DMS79 (cell line): Measurements from ENCODE around the gene KRT79.

Experiments used
- DNase-seq: peaks from one replicate; lab custom pipeline; 2025; lab: John Stamatoyannopoulos, UW

KRT79 gene

DNA sequence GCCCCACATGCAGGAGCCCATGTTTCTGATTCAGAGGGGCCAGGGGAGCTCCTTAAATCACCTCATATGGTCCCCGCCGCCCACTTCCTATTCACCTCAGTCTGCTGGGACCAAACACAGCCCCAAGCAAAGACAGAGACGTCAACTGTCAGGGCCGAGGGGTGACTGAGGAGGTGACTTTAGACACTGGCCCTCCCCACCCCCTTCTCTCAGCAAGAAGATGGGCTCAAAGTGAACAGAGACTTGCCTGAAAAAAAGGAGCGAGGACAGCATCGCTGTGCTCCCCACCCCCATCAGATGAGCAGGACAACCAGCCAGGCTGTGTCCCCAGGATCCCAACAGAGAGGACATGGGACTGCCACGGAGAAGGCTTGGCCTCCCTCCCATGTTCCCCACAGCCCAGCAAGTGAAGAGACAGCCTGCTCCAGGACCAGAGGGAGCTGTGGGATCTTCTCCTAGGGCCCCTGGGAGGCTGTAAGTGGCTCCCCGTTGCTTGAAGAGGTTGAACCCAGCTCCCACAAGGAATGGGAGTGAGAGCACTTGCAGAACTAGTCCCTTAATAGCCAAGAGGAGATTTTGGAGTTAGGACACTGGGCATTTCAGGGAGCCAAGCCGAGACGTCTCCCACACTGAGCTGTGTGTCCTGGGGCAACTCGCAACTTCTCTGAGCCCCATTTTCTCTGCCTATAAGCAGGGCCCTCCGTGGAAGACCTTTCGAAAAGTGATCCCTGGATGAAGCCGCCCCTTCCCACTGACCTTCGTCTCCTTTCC is 1.3 kb upstream of the KRT79 start:
- no peak for DNase-seq

DNA sequence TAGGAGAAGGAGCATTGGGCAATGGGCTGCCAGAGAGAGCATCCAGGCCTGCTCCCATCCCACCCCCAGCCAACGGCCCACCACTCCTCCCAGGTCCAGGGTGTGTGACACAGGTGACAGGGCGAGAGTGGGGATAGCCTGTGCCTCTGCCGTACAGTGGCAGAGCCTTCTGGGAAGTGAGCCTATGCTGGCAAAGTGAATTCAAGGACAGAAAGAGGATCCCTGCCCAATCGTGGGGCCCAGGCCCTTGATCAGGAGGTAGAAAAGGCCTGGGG is 553 bp upstream of the KRT79 start:
- DNase-seq, result no peak

DNA sequence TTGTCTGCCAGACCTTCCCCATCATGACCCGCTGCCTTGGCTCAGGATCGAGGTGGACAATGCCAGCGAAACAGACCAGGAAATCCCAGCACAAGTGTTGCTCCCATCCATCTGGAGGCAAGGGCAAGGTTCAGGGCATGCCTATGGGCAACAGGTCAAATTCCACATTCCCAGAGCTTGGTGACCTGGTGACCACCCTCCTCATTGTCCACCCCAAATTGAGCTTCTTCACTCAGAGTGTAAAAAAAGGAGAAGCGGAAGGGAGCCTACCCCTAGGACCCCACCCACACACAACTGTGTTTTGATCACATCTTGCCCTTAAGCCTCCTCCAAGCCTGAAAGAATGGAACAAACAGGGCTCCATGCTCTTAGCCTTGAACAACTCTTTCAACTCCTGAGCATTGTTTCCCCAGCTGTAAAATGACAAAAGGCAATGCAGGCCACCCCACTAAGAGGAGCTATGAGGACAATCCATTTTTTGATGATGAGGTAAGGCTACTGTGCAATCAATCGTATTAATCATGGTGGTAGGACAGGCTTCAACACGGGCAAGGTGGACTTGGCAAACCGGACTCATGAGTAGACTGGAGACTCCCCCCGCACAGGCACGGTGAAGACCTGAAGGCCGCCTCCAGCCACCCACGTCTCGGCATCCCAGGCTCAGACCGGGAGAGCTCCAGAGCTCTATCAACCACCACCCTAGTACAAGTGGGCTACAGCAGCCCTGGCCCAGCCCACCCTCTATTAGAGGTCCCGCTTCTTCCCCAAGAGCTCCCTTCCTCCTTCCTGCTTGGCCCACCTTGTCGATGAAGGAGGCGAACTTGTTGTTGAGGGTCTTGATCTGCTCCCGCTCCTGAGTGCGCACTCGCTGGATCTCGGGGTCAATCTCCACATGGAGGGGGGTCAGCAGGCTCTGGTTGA is 866 bp downstream of the KRT79 start:
- no peak for DNase-seq

DNA sequence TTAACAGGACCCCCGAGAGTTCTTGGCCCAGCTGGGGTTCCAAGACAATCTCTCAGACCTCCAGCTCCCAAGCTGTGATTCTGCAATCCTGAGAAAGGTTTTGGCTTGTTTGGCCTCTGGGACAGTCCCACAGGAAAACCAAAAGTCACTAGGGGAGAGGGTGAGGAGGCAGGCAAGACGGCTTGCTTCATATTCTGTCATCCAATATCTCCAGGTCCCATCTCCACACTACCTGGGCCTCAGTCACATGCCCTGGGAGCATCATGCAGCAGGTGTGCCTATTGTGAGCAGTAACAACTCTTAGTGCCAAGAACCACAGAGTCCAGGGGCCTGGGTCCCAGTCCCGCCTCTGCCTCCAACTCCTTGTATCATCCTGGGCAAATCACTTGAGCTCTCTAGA is 1.7 kb downstream of the KRT79 start:
- no peak for DNase-seq

DNA sequence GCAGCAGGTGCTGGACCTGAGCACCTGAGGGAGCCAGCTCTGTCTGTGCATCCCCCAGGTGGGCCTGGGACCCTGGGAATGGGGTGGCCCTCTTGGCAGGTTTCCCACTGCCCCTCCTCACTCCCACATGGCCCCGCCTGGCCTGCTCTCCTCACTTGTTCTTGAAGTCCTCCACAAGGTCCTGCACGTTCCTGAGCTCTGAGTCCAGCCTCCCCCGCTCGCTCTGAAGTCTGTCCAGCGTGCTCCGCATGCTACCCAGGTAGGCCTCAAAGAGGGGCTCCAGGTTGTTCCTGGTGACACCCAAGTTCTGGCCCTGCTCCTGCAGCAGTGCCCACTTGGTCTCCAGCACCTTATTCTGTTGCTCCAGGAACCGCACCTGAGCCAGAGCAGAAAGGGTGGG is 2.9 kb downstream of the KRT79 start:
- no peak for DNase-seq

DNA sequence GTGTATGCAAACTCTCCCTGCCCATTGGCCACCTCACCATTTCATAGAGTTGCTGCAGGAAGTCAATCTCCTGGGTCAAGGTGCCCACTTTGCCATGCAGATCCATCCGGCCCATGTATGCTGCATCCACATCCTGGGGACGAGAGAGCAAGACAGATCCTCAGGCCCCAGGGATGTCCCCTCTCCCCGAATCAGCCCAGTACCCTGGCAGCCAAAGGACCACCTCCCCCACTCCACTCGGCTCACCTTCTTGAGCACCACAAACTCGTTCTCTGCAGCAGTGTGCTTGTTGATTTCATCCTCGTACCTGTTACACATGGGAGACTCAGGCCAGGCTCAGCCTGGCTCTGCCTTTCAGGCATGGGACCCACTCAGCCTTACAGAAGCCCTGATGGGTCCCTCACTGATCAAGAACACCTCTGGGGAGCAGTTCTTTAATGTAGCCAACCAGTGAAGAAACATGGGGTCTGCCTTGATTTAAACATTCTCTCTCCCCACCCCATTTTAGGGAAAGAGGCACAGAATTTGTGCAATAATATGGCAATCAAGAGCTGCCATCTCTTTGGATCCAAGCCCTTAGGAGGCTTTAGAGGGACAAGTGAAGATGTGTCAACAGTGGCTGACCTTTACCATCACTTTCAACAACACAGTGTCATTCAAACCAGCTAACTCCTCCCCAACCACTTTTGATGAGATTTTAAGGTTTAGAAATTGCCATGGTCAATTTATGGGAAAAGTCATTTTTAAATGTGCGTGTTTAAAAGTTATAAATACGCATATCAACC is 3.9 kb downstream of the KRT79 start:
- DNase-seq, result no peak

DNA sequence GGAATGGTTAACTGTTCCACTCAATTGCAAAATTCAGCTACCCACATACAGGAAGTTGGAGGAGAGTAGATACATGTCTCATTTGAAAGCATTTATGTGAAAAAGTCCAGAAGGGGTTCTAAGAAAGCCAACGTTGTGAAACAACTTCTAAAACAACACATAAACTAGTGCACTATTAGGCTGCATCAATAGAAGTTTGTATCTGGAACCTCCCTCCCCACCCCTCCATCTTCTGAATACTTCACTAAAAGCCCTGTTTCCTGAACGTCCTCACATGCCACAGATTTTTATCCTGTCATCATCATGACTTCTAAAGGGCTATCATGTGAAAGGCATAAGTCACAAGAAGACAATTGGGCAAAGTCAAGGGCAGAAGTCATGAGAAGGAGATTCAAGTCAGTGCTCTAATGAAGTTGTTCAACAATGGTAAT is 5.5 kb downstream of the KRT79 start:
- DNase-seq, result no peak

DNA sequence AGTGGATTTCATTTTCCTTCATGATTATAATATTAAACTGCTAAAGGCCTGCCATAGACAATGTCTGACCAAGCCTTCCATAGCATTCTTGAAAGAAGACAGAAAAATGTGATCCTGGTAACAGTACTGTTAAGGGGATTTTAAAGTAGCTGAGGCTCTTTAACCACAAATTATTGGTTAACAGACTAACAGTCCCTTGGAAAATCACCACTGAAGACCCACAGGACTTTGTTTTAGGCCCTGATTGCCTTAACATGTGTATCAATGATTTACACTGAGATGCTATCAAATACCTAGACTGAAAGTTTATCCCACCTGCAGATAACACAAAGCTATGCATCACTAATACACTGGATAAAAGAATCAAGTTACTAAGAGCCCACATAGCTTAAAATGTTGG is 6.0 kb downstream of the KRT79 start:
- DNase-seq, result no peak

DNA sequence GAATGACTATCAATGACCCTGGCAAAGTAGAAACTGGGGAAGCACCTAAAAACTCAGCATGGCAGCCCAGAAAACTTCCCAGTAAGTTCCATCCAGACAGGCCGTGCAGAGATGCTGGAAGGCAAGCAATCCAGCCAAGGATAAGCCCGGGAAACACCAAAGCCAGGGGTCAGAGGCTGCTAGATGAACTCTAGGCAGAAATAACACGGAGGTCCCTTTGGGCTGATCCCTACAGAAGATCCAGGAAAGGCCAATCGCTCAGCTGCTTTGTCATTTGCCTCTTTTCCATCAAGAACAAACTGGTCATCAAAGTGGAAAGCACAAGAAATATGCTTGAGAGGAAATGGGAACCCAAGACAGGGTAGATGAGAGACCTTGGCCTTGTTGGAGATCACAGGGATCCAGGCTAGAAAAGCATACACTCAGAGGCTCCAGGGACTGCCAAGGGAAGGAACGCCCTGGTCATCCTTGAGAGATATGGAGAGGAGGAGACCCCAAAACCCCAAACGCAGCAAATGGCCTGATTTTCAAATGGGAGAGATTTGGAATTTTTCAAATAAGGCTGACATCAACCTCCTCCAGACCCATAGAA is 6.5 kb downstream of the KRT79 start:
- DNase-seq, result no peak

DNA sequence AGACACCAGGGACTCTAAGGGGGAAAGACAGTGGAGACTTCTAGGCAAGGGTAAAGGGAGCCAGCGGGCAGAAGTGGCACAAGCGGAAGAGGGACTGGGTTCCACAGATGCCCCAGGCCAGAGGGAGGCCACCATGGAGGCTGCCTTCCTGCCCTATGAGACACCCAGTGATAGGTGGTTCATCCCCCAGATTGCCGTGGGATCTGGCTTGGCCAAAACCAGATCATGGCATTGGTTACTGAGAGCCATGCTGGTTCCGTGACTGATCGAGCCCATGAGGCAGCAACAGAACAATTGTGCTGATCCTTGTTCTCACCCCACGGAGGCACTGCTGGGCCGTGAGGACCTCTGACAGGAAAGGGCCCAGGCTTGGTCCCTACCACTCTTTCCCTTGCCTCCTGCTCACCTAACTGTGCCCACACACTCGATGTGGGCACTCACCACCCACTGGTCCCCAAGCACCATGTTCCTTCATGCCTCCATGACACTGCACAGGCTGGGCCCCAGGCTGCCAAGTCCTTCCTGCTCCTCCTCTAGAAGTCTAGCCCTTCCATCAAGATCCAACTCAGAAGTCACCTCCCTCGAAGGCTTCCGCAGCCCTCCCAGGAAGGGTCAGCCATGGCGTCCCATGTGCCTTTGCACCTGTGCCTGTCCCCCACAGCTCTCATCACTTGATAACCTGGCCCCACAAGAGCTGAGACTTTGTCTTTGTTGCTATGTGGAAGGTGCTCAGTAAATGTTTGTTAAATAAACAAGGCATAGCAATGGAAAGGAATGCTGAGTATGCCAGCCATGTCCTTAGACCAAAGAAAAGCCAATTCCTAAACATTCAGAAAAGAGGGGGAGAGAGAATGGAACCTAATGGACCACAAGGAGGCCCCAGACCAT is 7.3 kb downstream of the KRT79 start:
- DNase-seq, result no peak

DNA sequence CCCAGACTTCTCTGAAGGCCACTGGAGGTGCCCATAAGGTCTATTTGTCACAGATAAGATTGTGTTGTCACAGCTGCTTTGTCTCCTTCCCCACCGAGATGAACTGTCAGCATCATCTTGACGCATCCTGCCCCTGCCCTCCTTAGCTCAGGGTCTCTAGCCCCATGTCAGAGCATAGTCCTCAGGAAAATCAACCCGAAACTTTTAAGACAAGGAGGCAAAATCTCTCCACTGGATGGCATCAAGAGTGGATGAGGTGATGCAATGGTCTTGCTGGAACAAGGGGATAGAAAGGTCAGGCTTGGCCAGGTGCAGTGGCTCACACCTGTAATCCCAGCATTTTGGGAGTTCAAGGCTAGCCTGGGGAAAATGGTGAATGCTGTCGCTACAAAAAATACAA is 8.2 kb downstream of the KRT79 start:
- no peak for DNase-seq

DNA sequence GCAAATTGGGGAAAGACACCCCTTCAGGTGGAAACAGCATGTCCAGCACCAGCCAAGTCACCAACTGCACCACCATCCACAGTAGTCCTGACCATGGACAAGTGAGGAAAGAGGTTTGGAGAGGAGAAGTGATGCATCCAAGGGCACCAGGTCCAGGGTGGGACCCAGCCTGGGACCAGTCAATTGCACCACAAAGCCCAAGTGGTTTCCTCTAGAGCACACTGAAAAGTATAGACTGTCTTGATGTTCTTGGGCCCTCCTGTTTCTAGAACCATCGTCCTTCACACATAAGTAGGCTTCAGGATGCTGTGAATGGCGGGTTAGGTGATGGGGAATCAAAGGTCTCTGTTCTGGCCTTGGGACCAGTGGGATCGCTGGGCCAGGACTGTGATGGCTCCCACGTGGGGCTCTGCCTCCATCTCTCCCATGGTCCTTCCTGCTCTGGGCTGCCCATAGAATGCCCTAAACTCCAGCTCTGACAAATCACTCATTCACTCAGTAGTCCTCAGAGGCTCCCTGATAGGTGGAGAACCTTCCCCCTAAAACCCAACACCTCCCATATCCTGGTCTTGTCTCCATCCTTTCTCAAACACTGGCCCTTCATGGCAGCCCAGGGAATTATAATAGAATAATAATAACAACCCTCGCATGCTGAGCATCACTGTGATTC is 9.2 kb downstream of the KRT79 start:
- DNase-seq, result no peak

DNA sequence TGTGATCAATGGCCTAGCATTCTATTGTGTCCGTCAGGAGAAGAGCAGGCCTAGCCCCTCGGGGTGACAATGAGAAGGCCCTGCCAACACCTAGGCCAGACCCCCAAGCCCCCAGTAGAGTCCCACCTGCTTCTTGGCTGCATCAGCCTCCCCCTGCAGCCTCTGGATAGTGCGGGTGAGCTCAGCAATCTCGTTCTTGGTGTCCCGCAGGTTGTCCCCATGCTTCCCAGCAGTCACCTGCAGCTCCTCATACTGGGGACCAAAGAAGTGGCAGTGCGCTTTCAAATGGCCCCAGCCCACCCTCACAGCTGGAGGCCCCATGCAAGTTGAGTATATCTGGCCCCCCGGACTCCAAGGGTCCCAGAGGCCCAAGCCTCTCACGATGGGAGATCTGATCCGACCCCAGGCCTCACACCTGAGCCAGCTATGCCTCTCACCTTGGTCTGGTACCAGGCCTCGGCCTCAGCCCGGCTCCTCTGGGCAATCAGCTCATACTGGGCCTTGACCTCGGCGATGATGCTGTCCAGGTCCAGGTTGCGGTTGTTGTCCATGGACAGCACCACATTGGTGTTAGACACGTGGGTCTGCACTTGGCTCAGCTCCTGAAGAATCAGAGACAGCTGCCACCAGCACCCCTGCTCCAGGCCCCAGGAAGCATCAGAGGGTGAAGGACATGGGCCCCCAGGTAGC is 10.2 kb downstream of the KRT79 start:
- no peak for DNase-seq

DNA sequence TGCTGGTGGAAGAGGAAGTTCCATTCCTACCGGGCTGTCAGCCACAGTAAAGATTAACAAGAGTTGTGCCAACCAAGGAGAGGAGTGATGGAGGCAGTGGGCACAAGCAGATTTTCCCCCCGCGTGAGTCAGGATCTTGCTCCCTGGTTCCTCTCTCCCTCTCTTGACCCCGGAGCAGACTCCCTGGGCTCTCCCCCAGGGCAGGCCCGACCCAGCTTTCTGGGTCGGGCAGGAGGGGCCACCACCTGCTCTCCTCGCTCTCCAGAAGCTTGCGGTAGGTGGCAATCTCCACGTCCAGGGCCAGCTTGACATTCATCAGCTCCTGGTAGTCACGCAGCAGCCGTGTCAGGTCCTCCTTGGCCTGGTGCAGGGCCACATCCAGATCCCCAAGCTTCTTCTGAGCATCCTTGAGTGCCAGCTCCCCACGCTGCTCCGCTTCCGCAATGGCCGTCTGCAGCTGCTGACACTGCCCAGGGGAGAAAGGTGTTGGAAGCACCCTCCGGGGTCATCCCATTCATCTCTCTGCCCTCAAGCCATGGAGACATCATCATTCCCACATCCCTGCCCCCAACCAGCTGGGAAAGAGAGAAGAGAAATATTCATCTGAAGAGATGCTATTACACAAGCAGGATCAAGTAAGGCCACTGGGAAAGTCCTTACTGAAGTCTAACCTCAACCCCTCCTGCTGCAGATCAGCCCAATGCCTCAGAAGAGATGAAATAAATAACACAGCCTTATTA is 11.2 kb downstream of the KRT79 start:
- DNase-seq, result no peak

DNA sequence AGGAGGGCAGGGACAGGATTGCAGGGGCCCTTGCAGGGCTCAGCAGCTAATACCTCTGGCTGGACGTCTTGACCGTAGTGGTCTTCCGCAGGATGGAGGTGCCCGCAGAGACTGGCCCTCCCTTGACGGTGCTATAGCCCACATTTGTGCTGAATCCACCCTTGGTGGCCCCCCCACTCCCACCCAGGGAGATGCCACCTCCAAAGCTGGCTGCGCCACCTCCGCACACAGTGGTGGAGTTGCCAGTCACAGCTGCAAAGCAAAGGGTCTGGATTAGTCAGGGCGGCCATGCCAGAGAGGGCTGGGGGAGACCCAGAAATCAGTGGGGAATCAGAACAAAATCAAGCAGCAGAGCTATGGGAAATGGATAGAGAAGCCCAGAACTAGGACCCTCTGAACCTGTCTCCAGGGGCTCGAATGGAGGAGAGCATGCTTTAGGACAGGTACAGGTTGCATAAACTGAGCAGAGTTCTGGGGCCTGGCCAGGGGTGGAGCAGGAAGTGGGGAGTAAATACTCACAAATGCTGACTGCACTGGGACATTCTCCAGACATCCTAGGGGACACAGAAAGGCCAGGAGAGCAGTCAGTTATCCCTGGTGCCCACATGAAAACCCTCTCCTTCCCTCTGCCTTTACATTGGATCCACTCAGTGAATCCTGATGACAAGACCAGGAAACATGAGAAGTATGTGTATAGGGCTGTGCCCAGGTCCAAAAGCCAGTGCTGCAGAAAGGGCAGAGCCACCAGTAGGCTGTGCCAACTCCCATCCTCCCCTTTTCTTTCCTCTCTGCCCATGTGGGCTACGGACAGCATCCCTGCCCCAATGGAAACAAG is 12.1 kb downstream of the KRT79 start:
- DNase-seq, result no peak

DNA sequence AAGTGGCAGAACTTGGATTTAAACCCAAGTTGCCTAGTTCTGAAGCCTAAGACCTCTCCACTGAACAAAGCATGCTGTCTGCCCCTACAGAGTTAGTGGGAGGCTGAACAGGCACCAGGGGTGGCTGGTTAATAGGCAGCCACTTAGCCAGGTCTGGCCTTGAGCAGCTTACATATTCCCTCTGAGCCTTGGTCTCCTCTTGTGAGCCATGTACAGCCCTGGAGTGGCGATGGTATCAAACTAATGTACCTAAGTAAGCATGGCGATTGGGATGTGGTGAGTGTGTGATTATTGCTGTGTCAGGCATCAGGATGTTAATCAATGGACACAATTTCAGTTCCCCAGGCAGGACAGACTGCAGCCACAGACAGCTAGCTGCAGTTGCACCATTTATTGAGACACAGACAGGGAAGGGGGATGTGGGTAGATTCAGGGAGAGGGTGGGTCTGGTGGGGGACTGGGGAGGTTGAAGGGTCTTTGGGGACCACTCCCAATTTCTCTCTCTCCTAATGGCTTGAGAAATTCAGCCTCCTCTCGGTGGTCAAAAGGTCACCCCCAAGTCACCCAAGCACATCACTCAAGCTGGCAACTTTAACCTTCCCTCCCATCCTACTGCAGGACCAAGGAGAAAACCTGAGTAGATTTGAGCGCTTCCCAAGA is 12.9 kb downstream of the KRT79 start:
- no peak for DNase-seq

DNA sequence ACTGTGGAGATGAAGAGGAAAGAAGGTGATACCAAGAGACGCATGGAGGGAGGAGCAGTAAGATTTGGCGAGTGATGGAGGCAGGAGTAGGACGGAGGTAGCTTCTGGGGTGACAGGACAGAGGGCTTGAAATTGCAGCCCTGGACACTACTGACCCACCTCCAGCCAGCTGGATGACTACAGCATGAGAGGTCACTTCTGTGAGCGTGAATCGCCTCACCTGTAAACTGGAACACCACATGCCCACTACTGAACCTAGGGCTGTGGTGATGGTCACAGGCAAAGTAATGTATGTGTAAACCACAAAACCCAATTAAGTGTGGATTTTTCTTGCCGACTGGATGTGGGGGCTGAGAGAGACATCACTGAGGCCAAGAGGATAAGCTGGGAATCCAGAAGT is 13.6 kb downstream of the KRT79 start:
- no peak for DNase-seq
